ENCODE measurements around the gene RADIL. TPM values are rescaled to one million over a fixed set of nuclear protein-coding genes. Genes with fewer than 3 reads are reported as not detected.
A peak's percentile ranks its signal among the peaks of the same experiment; 100 is the strongest.

Gene RADIL
- total RNA-seq, 1 donor from 2014 or later: 2.4 TPM

DNA sequence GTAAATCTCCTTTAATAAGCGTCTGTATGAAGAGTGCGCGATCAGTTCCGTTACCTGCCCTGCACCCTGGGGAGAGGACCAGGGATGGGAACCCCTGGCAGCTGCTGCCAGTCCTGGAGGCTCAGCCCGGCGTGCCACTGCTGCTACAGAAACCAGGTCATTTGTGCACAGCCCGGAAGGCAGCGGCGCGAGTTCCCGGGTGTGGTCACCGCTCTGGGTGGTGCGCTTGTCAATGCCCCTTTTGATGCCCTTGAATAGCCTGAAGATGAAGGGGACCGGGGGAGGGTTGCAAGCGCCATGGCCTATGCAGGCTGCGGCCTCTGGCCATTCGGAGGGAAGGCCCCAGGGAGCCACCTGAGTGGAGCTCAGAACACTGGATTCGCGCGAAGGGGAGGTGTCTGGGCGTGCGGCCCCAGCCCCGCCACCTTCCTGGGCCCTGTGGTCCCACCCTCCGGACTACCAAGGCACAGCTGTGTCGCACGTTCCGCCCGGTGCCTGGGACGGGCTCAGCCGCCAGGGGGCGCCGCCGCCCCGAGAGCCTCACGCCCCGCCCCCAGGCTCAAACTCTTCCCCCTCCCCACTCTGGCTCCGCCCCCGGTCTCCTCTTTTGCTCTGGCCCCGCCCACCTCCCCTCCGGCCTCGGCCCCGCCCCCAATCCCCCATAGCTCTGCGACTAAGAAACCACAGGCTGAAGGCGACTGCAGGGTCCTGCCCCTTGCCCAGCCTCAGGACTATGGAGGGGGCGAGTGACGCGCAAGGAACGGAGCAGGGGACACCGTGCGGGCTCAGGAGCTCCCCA, 91.6 kb downstream of the RADIL start:
- DNase-seq (ENCODE audit: low spot score): peak; percentile 93
- Mint-ChIP-seq H3K4me3 (ENCODE audit: unreplicated experiment) (peak overlapping the region; percentile 15), H3K4me1 (ENCODE audit: unreplicated experiment) (peaks cover 6% of the 10 kb centered on the region)

DNA sequence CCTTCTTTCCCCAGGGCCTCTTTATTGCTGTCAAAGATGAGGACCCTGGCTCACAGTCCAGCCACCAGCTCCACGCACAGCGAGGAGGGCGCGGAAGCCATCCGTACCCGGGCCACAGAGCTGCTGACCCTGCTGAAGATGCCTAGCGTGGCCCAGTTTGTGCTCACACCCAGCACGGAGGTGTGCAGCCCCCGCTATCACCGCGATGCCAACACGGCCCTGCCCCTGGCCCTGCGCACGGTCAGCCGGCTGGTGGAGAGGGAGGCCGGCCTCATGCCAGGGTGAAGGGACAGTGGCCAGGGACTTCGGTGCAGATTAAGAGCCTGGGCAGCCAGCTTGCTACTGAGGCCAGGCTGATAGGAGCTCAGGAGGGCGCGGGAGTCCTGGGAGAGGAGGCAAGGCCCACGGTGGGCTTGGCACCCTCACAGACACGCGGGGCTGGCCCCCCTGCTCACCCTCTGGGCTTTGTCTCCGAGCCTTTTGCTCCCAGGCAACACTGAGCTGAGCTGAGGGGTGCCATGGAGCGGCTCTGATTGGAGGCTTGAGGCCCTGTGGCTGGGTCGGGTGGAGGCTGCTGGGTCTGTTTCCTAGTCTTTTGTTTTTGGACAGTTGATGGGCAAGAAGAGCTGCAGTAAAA, 92.3 kb downstream of the RADIL start:
- Mint-ChIP-seq H3K36me3 (ENCODE audit: low read depth, unreplicated experiment) (peaks cover 15% of the 10 kb centered on the region), H3K9me3 (ENCODE audit: unreplicated experiment) (no peaks in the 10 kb centered on the region), H3K4me1 (ENCODE audit: unreplicated experiment) (peaks cover 6% of the 10 kb centered on the region), H3K4me3 (ENCODE audit: unreplicated experiment) (peak overlapping the region; percentile 15), H3K27me3 (ENCODE audit: unreplicated experiment) (peaks cover 4% of the 10 kb centered on the region), H3K27ac (ENCODE audit: unreplicated experiment) (no peak overlapping the region)
- no peak for DNase-seq (ENCODE audit: low spot score)
- TF ChIP-seq, protein P1, sequence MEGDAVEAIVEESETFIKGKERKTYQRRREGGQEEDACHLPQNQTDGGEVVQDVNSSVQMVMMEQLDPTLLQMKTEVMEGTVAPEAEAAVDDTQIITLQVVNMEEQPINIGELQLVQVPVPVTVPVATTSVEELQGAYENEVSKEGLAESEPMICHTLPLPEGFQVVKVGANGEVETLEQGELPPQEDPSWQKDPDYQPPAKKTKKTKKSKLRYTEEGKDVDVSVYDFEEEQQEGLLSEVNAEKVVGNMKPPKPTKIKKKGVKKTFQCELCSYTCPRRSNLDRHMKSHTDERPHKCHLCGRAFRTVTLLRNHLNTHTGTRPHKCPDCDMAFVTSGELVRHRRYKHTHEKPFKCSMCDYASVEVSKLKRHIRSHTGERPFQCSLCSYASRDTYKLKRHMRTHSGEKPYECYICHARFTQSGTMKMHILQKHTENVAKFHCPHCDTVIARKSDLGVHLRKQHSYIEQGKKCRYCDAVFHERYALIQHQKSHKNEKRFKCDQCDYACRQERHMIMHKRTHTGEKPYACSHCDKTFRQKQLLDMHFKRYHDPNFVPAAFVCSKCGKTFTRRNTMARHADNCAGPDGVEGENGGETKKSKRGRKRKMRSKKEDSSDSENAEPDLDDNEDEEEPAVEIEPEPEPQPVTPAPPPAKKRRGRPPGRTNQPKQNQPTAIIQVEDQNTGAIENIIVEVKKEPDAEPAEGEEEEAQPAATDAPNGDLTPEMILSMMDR (IDR thresholded peaks at IDR 0.05; ENCODE audit: unreplicated experiment): no peak

More for the DNA sequence above, 91.6 kb downstream of the RADIL start:
- H3K27ac Mint-ChIP-seq (ENCODE audit: unreplicated experiment): no peak overlapping the region
- TF ChIP-seq, protein P1 (IDR thresholded peaks at IDR 0.05; ENCODE audit: unreplicated experiment): peak; percentile 95
- H3K36me3 Mint-ChIP-seq (ENCODE audit: low read depth, unreplicated experiment): peaks cover 15% of the 10 kb centered on the region
- H3K9me3 Mint-ChIP-seq (ENCODE audit: unreplicated experiment): no peaks in the 10 kb centered on the region
- H3K27me3 Mint-ChIP-seq (ENCODE audit: unreplicated experiment): peaks cover 6% of the 10 kb centered on the region

DNA sequence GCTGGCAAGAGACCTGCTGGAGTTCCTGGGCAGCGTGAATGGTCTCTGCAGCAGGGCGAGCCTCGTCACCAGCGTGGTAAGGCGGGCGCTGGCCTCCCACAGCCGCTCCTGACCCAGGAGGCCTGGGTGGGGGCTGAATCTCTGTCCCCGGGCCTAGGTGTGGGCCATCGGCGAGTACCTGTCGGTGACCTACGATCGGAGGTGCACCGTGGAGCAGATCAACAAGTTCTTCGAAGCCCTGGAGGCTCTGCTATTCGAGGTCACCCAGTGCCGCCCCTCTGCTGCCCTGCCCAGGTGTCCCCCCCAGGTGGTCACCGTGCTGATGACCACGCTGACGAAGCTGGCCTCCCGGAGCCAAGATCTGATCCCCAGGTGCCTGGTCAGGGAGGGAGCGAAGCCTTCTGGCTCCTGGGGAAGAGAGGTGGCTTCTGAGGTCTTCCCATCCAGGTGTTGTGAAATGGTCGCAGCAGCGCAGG, 93.0 kb downstream of the RADIL start:
- Mint-ChIP-seq H3K27me3 (ENCODE audit: unreplicated experiment) (peaks cover 5% of the 10 kb centered on the region), H3K9me3 (ENCODE audit: unreplicated experiment) (no peaks in the 10 kb centered on the region), H3K36me3 (ENCODE audit: low read depth, unreplicated experiment) (peaks cover 20% of the 10 kb centered on the region), H3K4me1 (ENCODE audit: unreplicated experiment) (peaks cover 6% of the 10 kb centered on the region), H3K4me3 (ENCODE audit: unreplicated experiment) (no peak overlapping the region), H3K27ac (ENCODE audit: unreplicated experiment) (no peak overlapping the region)
- TF ChIP-seq, protein P1 (IDR thresholded peaks at IDR 0.05; ENCODE audit: unreplicated experiment): no peak
- no peak for DNase-seq (ENCODE audit: low spot score)

DNA sequence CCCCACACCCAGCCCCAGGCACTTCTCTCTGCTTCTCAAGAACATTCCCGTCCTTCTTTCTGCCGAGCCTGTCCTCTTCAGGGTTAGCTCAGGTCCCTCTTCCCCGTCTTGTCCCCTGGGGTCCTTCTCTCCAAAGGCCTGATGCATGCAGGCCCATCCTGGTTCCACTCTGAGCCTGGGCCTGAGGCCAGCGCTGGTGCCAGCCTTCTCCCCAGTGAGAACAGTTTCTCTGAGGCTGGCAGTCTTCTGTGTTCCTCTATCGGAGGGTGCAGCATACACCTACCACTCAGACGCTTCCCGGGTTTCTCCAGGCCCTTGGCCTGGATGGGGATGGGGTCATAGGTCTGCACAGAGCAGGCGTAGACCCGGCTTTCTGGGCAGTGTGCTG, 93.4 kb downstream of the RADIL start:
- TF ChIP-seq, protein P1 (IDR thresholded peaks at IDR 0.05; ENCODE audit: unreplicated experiment): no peak
- DNase-seq (ENCODE audit: low spot score): no peak
- peaks cover 6% of the 10 kb centered on the region for H3K4me1 Mint-ChIP-seq (ENCODE audit: unreplicated experiment)
- H3K4me3 Mint-ChIP-seq (ENCODE audit: unreplicated experiment): no peak overlapping the region
- H3K27ac Mint-ChIP-seq (ENCODE audit: unreplicated experiment): no peak overlapping the region
- H3K27me3 Mint-ChIP-seq (ENCODE audit: unreplicated experiment): peaks cover 4% of the 10 kb centered on the region
- no peaks in the 10 kb centered on the region for H3K9me3 Mint-ChIP-seq (ENCODE audit: unreplicated experiment)
- peaks cover 20% of the 10 kb centered on the region for H3K36me3 Mint-ChIP-seq (ENCODE audit: low read depth, unreplicated experiment)
